Hematopoietic multipotent progenitor cell treated with erythropoietin and hydrocortisone succinate and interleukin-3 and kit ligand, for 8 days (in vitro differentiated cells): ENCODE measurements around the gene ABL1.
"Not testable (repeated sequence)": the region's sequence is repeated elsewhere in the genome, so short reads cannot be mapped to it uniquely, and the experiment has no call there.

ENCODE experiments used
- DNase-seq: peaks from one replicate; pipeline ENCODE4 v3.0.0-alpha.2; 2015

Gene ABL1

DNA sequence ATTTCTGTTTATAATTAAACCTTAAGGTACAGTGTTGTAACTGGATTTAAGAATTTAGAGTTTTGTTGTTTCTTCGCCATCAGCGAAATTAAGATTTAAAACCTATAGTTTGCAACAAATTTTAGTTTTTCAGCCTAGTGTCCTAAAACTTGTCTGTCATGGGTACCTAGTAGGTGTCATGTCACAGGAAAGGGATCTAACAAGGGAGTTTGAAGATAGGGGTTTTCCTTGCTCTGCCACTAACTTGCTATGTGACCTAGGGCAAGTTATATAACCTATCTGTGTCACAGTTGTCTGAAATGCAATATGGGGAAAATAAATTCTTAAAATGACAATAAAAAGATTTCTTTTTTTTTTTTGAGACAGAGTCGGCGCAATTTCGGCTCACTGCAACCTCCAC lies 9.2 kb upstream of the ABL1 start:
- no peak for DNase-seq

DNA sequence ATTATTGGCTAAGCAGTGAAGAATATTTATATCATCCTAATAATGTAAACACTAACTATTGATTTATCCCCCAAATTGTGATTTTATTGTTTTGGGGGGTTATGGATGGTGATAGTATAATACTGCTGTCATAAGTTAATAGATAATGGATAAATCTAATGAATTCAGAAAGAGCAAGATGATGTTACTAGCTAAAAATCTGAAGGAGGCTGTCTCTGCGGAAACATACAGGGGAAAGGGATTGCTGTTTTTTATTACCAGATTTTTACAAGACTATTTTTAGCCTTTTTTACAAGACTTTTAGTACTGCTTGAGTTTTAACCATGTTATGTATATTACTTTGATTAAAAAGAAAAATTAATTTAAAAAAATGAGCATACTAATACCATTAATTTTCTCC lies 5.3 kb upstream of the ABL1 start:
- no peak for DNase-seq

DNA sequence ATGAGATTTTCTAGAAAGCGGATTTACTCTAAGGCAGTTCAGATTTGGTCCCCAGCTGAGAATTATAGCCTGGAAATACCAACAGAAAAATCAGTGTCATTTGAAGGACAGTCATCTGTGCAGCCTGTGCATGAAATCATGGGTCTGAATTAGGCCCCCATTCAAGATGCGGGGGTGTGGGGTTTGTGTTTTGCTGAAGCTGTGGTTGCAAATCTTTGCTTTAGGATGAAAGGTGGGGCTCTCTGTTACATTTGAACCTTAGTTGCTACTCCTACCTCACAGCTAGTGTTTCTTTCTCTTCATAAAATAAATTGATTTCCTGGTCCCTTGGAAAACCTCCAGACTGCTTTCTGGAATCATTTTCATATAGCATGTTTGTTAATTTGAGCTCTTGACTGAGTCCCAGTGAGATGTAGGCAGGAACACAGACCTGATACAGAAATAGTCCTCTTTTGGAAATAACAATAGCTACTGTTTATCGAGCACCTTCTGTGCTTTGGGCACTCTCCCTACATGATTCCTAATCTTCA lies 4.8 kb upstream of the ABL1 start:
- no peak for DNase-seq

DNA sequence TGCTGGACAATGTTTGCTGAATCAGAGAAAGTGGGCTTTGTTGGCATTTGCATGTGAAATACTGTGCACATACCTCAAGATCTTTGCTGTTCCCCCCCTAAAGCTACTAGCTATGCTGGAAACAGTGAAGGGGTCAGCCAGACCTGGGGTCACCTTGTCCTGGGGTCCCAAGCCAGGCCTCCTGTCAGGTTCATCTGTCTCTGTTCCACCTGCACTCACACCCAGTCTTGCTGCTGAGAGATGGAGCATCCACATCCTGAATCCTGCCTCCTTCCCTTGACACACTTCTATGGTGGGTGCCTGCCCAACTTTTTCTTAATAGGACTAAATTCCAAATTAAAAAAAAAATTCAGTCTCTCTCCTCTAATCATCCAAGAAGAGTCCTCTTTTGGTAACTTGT lies 4.0 kb upstream of the ABL1 start:
- no peak for DNase-seq

DNA sequence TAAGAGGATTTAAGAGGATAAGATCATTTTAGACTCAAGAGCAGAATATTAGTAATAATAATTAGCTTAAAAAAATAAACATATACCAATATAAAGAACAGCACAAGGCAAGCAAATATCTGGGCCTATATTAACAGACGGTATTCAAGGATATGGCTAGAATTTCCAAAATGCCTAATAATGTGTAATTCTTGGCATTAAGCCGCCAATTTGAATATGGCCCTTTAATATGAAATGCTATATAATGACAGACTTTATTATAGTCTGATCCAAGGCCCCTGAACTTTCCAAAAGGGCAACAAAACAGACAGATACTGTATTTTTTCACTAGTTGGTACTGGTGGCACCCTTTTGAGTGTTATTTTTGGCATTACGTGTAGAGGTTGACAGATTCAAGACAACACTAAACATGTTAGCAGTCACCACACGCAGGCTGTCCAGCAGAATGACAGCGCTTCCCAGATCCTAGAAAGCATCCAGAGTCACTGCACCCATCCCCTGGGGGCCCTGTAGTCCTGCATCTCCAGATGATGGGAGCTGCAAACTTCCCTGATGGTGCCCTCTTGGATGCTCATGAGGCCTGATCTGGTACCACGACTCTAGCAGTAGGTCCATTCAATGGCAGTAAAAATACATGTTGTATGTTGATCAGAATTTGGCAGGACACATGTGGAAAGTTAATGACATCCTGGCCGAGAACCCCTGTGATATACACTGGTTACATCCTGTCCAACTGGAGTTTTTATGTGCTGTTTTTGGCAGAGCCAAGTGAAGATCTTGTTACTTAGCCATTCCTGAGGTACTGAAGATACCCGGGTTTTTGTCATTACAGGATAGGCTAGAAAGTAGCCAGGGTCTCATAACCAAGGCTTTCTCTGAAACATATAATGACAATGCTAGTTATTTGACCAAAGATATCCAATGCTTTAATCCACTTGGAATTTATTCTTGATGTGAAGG lies 1.7 kb upstream of the ABL1 start:
- DNase-seq: no peak

DNA sequence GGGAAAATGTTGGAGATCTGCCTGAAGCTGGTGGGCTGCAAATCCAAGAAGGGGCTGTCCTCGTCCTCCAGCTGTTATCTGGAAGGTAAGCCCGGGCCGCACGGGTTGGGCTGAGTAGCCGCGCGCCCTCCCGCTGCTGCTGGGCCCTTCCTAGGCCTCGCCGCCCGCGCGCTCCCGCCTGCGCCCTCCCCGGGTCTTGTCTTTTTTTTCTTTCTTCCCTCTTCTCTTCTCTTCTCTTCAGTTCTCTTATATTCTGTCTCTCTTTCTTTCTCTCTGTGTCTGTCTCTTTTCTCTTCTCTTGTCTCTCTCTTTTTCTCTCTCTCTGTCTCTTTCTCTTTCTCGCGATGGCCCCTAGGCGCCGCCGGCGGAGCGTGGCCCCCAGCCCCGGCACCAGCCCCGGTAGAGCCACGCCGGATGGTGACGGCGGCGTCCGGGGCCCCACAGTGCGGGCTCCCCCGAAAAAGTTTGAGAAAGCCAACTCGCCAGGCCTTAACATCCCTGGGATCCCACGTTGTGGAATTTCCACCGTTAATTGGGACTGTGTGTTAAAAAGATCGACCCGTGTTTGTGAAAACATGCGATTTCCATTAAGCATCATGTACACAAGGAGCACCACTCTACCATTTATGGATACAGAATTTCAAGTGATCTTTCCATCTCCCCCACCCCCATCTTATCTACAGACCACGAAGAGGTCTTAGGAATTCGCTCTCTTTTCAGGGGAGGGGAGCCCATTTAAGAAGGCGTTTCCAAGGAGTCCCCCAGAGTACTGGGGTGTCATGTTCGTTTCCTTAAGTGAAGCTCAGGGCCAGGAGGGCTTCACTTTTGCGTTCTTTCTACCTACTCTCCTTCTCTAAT lies 616 bp downstream of the ABL1 start:
- peak; percentile 64 for DNase-seq

DNA sequence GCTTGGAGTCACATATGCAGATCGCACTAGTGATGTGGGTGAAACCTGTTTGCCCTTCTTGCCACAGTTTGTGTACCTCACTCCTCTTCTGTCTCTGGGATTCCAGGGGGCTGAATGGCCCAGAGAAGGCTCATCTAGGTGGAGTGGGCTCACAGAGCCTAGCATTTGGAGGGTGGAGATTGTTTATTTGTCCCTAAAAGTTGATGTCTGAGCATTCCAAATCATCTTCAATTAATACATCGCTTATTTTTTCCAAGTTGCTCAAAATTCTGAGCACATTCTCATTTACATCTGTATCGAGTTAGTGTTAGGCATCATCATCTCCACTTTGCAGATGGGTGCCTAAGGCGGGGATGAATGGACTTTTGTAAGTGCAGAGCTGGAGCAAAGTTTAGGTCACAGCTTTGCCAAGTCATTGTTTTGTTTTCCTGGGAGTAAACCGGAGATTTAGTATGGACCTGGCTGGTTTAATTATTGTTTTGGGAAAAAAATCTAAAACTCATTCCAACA lies 2.0 kb downstream of the ABL1 start:
- DNase-seq: no peak

DNA sequence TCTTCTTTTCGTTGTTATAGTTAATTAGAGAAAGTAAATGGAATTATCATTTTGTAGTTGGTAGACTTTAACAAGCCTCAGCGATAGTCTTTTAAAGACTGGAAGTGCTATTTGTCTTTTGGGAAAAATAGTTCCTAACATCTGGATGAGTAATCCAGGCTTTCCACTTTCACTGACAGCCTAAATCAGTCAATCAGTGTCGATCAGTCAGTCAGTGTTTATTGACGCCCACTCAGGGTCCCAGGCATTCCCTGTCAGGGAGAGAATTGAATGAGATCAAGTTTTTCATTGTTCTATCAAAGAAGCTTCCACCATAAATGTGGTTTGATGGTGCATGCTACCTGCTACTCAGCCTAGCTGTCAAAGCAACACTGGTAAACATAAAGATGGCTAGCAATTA lies 2.6 kb downstream of the ABL1 start:
- DNase-seq: no peak

DNA sequence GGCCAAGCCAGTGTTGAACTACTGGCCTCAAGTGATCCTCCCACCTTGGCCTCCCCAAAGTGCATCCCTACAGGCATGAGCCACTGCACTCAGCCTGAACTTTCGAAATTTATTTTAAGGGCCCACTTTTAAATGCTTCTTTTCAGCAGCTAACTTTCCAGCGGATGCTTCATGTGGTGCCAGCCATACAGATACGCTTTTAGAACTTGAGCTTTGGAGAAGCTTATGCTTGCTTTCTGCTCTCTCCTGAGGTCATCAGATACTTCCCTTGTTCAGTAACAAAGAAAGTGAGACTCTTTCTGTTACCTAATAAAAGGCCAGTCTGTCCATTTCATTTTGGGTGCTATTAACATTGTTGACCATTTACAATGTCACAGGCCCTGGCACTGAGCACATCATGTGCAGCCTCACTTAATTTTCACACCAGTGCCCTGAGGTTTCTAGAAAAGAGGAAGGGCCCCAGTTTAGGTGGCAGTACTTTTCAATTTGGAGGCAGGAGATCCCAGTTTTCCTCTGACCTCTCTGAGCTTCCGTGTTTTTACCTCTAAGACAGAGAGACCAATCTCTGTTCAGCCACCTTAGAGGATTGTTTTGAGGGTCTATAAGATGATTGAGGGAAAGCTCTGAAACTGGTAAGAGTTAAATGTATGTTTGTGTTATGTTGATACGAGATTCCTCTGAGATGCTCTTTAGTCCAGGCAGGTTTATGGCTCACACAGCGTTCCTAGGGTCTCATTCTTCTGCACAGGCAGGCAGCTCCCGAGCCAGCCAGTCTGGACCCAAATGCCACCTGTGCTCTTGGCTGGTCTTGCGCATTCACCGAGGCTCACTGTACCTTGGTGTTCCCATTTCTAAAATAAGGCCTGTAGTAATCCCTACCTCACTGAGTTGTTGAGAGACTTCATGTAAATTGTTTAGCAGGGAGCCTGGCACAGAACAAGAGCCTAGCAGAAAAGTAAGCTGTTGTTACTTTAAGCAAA lies 4.4 kb downstream of the ABL1 start:
- DNase-seq: no peak

DNA sequence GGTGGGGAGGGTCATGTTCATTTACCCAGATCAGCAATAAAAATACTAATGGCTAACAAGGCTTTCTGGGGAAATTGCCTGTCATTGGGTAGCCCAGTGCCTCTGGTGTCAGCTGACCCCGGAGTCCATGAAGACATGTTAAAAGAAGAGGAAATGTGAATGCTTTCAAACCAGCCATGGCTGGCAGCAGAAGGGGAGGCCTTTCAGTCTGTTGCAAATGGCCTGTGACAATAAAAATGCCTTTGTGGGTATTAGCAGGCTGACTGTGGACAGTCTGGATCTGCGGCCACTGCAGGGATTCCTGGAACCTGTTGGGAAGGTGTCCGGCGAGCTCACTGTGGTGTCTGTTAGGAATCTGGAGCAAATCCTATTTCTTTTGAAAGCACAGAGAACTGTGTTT lies 7.5 kb downstream of the ABL1 start:
- no peak for DNase-seq

DNA sequence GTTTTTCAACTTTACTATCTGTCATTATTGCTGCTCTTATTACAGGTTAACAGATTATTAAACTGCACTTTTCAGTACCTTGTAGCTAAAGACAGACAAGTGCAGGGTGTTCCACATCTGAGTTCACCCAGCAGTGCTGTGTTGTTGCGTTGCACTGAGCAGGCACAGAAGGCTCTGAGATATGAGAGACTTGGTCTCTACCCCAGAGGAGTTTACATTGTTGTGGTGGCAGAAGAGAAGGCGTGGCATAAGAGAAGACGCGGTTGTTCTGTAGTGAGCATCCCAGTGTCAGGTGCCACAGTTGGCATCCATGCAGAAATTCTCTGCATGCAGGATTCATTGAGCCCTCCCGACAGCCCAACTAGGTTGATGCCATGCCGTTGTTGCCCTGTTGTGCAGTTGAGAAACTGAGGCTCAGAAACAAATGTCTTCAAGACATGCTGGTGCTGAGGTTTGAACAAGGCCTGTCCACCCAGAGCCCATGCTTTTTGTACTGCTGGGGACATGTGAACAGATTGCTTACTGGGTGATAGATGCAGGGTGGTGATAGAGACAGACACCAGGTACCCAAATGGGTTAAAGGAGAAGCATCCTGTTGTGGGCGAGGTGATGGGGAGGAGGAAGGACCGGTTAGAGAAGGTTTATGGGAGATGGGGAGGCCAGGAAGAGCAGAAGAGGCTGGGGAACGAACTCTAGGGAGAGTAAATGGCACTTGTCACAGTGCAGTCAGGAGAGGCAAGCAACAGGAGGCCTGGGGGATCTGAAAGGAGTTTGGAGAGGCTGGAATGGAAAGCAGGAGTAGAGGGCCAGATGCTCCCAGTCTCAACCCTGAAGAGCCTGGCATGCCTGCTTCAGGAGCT lies 8.2 kb downstream of the ABL1 start:
- DNase-seq: peak; percentile 56

DNA sequence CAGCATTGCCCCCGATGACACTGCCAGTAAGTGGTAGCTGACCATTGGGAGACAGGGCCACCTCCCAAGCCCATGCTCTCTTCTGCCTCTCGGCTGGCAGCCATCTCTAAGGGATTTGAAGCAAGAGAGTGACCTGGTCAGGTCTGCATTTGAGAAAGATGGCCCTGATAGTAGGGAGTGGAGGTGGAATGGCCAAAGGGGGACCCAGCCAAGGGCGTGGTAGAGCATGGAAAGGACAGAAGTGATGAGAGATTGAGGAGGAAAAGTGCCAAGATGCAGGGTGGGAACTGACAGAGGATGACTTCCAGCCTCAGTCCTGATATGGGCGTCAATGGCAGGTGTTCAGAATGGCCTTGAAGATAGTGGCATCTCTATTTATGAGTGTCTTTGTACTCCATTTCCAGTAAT lies 9.0 kb downstream of the ABL1 start:
- DNase-seq: peak; percentile 96

DNA sequence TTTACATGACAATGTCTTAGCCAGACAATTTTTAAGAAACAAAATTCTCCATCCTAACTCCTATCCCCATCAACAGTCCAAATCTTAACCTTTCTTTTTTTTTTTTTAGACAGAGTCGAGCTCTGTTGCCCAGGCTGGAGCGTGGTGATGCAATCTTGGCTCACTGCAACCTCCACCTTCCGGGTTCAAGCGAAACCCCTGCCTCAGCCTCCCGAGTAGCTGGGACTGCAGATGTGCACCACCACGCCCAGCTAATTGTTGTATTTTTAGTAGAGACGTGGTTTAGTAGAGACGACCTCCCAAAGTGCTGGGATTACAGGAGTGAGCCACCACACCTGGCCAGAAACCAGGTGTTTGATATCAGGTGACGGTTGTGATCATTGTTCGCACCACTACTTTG lies 10.2 kb downstream of the ABL1 start:
- no peak for DNase-seq

DNA sequence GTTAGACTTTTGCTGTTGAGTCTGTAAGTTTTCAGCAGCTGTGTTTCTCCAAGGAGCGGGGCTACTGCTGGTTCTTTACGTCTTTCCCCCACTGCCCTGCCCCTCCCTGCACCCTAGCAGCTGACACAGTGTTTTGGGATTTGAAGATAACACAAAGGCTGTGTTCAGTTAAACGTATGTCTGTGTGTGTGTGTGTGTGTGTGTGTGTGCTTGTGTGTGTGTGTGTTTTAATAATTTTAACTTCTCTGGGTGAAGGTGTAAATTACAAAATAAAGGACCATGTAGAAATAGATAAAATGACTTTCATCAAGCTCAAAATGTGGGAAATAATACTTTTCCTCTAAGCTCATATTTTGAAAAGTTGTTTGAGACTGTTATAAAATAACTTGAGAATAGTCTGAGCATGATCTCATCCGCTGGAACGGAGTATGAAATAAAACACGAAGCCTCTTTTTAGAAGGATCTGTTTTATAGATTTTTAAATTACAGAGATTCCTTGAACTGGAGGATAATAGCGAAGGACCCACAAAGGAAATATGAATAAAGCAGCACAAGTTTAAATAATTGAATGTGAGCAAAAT lies 10.9 kb downstream of the ABL1 start:
- DNase-seq: peak; percentile 92

DNA sequence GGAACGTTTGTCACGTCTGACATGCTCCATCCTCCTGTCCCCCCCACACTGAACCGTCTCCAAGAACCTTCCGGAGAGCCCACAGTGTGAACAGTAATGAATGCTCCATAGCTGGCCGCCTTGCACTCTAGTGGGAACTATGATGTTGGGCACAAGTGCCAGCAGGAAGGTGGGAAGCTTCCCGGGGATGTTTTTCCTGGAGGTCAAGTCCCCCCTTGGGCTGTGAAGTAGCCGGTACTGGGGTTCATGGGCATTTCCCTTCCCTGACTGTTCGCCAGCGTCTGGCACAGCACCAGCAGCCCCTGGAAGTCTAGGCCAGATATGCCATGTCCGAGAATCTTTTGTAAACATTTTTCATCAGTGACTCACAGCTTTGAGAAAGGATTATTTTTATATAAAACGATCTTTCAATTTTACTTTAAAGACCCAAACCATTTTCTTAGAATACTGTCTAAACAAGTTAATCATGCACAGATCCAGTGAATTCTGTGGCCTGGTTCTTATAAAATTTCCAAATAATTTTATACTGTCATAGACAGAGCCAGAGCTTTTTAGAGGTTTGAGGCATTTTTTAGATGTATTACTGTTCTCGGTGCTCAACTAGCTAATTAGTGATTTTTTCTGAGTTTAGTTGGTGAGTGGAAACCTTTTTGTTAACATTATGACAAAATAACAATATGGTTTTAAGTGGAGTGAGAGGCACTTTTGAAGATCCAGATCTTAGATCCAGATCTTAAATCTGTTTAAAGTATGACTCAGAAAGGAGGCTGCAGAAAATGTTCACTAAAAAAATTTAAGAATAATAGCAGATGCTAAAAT lies 11.6 kb downstream of the ABL1 start:
- peak; percentile 32 for DNase-seq

DNA sequence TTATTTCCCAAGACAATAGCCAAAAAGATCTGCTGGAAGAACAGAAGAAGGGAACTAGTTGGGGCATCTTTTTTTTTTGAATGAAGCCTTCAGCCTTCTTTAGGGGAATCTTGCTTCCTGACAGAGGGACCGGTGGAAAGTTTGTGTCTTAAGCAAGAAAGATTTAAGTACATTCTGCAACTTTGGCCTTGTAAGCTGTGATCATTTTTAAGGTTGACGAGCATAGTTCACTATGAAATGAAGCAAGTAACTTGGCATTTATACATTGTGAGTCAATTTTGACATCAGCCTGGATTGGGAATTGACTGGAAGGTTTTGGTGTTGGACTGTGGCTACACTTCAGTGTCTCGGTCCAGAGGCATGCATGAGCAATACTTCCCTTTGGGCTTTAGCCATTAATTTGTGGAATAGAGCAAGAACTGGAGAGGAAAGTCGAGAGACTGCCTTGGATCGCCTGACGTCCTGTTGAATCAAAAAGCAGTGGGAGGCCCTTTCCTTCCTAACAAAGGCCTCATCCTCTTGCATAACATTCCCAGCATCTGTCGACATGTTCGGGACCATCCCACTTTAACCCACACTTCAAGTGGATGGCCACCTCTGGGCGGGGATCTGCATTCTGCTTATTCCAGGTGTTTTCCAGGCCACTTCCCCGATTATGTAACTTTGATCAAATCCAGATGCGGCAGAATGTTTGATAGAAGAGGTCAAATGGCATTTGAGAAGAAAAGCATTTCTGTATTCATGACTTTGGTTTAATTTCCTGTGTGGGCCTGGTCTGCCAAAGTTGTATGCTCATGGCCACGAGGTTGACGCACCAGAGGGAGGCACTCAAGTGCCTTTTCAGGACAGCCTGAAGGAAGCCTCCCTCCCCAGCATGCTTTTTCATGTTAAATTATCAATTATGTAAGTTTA lies 12.5 kb downstream of the ABL1 start:
- DNase-seq: no peak

DNA sequence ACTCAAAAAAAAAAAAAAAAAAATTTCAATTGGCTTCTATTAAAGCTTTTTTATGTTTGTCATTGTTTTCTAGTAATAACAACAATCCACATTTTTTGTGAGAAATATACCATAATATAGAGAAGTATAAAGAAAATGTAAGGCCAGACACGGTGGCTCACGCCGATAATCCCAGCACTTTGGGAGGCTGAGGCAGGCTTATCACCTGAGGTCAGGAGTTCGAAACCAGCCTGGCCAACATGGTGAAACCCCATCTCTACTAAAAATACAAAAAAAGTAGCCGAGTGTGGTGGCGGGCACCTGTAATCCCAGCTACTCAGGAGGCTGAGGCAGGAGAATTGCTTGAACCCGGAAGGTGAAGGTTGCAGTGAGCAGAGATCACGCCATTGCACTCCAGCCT lies 13.5 kb downstream of the ABL1 start:
- not testable (repeated sequence) for DNase-seq

DNA sequence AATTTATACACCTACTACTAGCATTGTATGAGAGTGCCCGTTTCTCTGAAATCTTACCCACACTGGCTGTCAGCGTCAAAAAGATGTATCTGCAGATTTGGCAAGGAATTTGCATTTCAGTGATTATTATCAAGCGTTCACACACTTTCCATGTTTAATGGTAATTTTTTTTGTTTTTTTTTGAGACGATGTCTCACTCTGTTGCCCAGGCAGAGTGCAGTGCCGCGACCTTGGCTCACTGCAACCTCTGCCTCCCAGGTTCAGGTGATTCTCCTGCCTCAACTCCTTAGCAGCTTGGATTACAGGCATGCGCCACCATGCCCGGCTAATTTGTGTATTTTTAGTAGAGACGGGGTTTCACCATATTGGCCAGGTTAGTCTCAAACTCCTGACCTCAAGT lies 14.3 kb downstream of the ABL1 start:
- DNase-seq: no peak

DNA sequence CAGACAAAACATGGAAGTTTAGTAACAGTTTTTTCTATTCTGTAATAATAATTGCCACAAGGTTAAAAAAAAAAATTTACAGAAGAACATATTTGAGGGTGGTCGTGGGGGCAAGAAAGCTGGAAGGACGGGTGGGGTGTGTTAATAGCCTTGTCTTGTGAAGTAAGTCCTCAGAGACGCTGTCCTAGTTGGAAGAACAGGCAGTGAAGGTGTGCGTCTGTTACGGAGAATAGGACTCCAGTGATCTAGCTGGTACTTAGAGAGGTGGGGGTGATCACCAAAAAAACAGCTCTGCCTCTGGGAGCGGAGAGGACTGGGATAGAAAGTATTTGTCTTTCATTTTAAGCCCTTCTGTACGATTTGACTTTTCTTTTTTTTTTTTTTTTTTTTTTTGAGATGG lies 17.7 kb downstream of the ABL1 start:
- DNase-seq: no peak
